Colonic mucosa (tissue), 4 donors: Measurements from ENCODE around the gene NDST3. TPM values are rescaled to one million over a fixed set of nuclear protein-coding genes. Genes with fewer than 3 reads are reported as not detected.
"Not testable (repeated sequence)": the region's sequence is repeated elsewhere in the genome, so short reads cannot be mapped to it uniquely, and the experiment has no call there.

Experiments used
- DNase-seq: peaks from one replicate; pipeline ENCODE4 v3.0.0-alpha.2; 2020
- H3K27ac ChIP-seq: fragments of 200-600 bp; one replicate; pipeline ENCODE4 v1.8.0; 2021
- H3K27me3 ChIP-seq: fragments of 200-600 bp; one replicate; pipeline ENCODE4 v1.8.0; 2021
- H3K36me3 ChIP-seq: fragments of 200-600 bp; one replicate; pipeline ENCODE4 v1.8.0; 2021
- H3K4me1 ChIP-seq: fragments of 200-600 bp; one replicate; pipeline ENCODE4 v1.8.0; 2021; ENCODE audit warnings: mild to moderate bottlenecking
- H3K4me3 ChIP-seq: fragments of 200-600 bp; one replicate; pipeline ENCODE4 v1.8.0; 2021
- H3K9ac ChIP-seq, 2 donors: one replicate each; pipeline ENCODE4 v1.7.0; 2013; ENCODE audit warnings: control low read depth in 2 of 2, low read depth in 2 of 2, low read length in 2 of 2
- H3K9me3 ChIP-seq: fragments of 200-600 bp; one replicate; pipeline ENCODE4 v1.8.0; 2021
- CTCF ChIP-seq: fragments of 200-600 bp; IDR thresholded peaks from one replicate; pipeline ENCODE4 v1.8.0; 2022; ENCODE audit warnings: antibody characterized with exemption, mild to moderate bottlenecking
- intact Hi-C: fragments of 100-400 bp; cut with DNase I; formaldehyde crosslinking; loops from one replicate; pipeline ENCODE4 v1.14.1; 2022
- total RNA-seq, 2 donors: library from RNA; stranded (reverse); fragmentation: NEBNext Ultra II Directional in 1 of 2; extraction: Animal tissue kit (Norgen Biotek cat#: 25700) in 1 of 2; gene quantifications; one replicate each; pipeline ENCODE4 v1.2.1, GENCODE V29; 2021
- donor health status: healthy.
- donor health status: DM: no; HTN: no; CAD: no.
- donor health status: DM: no; HTN: no; CAD: no.

NDST3 gene
- total RNA-seq, 2 donors from 2014 or later = not detected

- H3K9me3 ChIP-seq = no peaks in the 10 kb centered on the region
- no peaks in the 10 kb centered on the region for H3K36me3 ChIP-seq
- no peak for TF ChIP-seq CTCF
- no peaks in the 10 kb centered on the region for H3K27me3 ChIP-seq
- H3K27ac ChIP-seq = no peak overlapping the region
- no peaks in the 10 kb centered on the region for H3K4me1 ChIP-seq
- DNase-seq = no peak
- no peak overlapping the region for H3K4me3 ChIP-seq
- H3K9ac ChIP-seq = no peak overlapping the region
- intact Hi-C loops = no loop called here
These were observed 252.4 kb downstream of the NDST3 start for GRCh38 chr4:118286685-118287084.

GRCh38 chr4:118287711-118288451 lies 253.6 kb downstream of the NDST3 start:
- H3K36me3 ChIP-seq = no peaks in the 10 kb centered on the region
- no peak overlapping the region for H3K9ac ChIP-seq
- H3K27me3 ChIP-seq = no peaks in the 10 kb centered on the region
- intact Hi-C loops = no loop called here
- no peak overlapping the region for H3K4me3 ChIP-seq
- no peak for DNase-seq
- no peak for TF ChIP-seq CTCF
- no peak overlapping the region for H3K27ac ChIP-seq
- no peaks in the 10 kb centered on the region for H3K4me1 ChIP-seq
- no peaks in the 10 kb centered on the region for H3K9me3 ChIP-seq

GRCh38 chr4:118289794-118290193 lies 255.5 kb downstream of the NDST3 start:
- no peak overlapping the region for H3K9ac ChIP-seq
- no peak overlapping the region for H3K27ac ChIP-seq
- no peaks in the 10 kb centered on the region for H3K4me1 ChIP-seq
- H3K36me3 ChIP-seq = no peaks in the 10 kb centered on the region
- H3K4me3 ChIP-seq = no peak overlapping the region
- H3K27me3 ChIP-seq = no peaks in the 10 kb centered on the region
- H3K9me3 ChIP-seq = no peaks in the 10 kb centered on the region
- no peak for DNase-seq
- intact Hi-C loops = no loop called here
- TF ChIP-seq CTCF = no peak

GRCh38 chr4:118290951-118291350 lies 256.7 kb downstream of the NDST3 start:
- no peak for DNase-seq
- H3K36me3 ChIP-seq = no peaks in the 10 kb centered on the region
- no peaks in the 10 kb centered on the region for H3K9me3 ChIP-seq
- intact Hi-C loops = no loop called here
- H3K27me3 ChIP-seq = no peaks in the 10 kb centered on the region
- no peak for TF ChIP-seq CTCF
- H3K4me3 ChIP-seq = no peak overlapping the region
- H3K4me1 ChIP-seq = no peaks in the 10 kb centered on the region
- H3K27ac ChIP-seq = no peak overlapping the region
- H3K9ac ChIP-seq = no peak overlapping the region

- Histone ChIP-seq H3K36me3 (no peaks in the 10 kb centered on the region), H3K4me1 (no peaks in the 10 kb centered on the region), H3K9me3 (no peaks in the 10 kb centered on the region), H3K27ac (no peak overlapping the region), H3K9ac (no peak overlapping the region), H3K27me3 (no peaks in the 10 kb centered on the region), H3K4me3 (no peak overlapping the region)
- TF ChIP-seq CTCF = no peak
- intact Hi-C loops = no loop called here
- DNase-seq = no peak
These were observed 262.4 kb downstream of the NDST3 start for GRCh38 chr4:118296729-118297128.

- H3K4me3 ChIP-seq, intact Hi-C loops, H3K9me3 ChIP-seq, H3K4me1 ChIP-seq, H3K9ac ChIP-seq, DNase-seq, H3K27me3 ChIP-seq, H3K27ac ChIP-seq, H3K36me3 ChIP-seq: not testable (repeated sequence)
These were observed 265.3 kb downstream of the NDST3 start for GRCh38 chr4:118299619-118300018.
